Endothelial cell of hepatic sinusoid (primary cell): ENCODE data around the gene ZNF341.
"Not testable (repeated sequence)": the region's sequence is repeated elsewhere in the genome, so short reads cannot be mapped to it uniquely, and the experiment has no call there.

Source experiments
- in situ Hi-C: cut with HindIII; loops from 2 replicates; pipeline ENCODE4 v1.10.0; 2017; ENCODE audit warnings: low sequenced_read_pairs

The ZNF341 gene

GRCh38 chr20:33731693-33732165 is at the start of gene ZNF341:
Gene ZNF341 (plus strand): TSS chr20:33731996. CDS start chr20:33732022, 26 bp downstream.
- in situ Hi-C loops, result no loop called here

GRCh38 chr20:33684533-33685327 is 47.1 kb upstream of the ZNF341 start:
- in situ Hi-C loops, result loop anchor here (5.0 kb wide), 1 partner anchor 38 kb away; the partner anchor contains the start of gene PXMP4

DNA sequence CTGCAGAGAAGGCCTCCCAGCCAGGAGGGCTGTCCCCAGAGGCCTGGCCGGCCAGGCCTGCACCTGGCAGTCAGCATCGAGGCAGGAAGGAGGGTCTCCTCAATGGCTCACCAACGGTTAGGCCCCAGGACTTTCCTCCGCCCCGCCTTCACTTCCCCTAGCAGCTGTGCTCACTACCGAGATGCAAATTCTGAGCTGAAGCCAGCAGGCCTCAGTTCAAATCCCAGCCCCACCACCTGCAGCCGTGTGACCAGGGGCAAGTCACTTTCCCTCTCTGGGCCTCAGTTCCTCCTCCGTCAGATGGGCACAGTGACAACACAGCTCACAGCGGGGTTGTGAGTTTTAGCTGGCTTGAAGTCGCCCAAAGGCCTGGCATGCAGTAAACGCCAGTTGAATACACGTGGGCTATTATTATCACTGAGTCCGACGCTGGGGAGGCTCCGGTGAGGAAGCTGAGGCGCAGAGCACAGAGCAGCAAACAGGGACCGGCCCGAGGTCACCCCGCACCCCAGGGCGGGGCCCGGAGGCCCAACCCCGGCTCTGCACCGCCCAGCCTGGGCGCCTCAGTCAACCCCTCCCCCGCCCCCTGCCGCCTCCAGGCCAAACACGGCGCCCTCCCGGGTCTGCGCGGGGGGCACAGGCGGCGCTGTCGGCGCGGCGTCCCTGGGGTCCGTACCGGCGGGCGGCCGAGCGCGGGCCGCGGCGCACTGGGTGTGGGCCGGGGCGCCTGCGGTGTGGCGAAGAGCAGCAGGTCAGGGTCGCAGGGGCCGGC is 46.3 kb upstream of the ZNF341 start:
- in situ Hi-C loops, result loop anchor here (5.0 kb wide), 1 partner anchor 37 kb away; the partner anchor contains the start of gene PXMP4

GRCh38 chr20:33686100-33686983 is 45.5 kb upstream of the ZNF341 start, which contains the start of gene E2F1:
Gene E2F1 (minus strand): TSS chr20:33686385. CDS start chr20:33686264, 121 bp downstream.
- in situ Hi-C loops, result loop anchor here (5.0 kb wide), 1 partner anchor 36 kb away; the partner anchor contains the start of gene PXMP4

DNA sequence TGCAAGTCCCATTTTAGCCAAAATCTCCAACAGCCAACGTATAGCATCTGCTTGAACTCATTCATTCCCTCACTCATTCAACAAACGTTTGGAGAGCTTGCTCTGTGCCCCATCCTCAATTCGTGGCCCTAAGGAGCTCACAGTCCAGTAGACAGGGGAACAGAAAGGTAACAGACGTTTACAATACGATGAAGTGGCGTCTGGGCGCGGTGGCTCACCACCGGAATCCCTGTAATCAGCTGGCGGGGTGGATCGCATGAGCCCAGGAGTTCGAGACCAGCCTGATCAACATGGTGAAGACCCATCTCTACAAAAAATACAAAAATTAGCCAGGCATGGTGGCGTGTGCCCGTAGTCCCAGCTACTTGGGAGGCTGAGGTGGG is 44.8 kb upstream of the ZNF341 start:
- in situ Hi-C loops, result loop anchor here (5.0 kb wide), 1 partner anchor 35 kb away; the partner anchor contains the start of gene PXMP4

- in situ Hi-C loops, result loop anchor here (5.0 kb wide), 1 partner anchor 35 kb away; the partner anchor contains the start of gene PXMP4
These were observed 44.4 kb upstream of the ZNF341 start for GRCh38 chr20:33687370-33687915.

GRCh38 chr20:33687993-33688937 is 43.5 kb upstream of the ZNF341 start:
- in situ Hi-C loops, result loop anchor here (5.0 kb wide), 1 partner anchor 34 kb away; the partner anchor contains the start of gene PXMP4

- in situ Hi-C loops, result loop anchor here (5.0 kb wide), 1 partner anchor 33 kb away; the partner anchor contains the start of gene PXMP4
These were observed 42.8 kb upstream of the ZNF341 start for GRCh38 chr20:33688938-33689424.

- in situ Hi-C loops, result loop anchor here (5.0 kb wide), 1 partner anchor 33 kb away; the partner anchor contains the start of gene PXMP4
These were observed 42.3 kb upstream of the ZNF341 start for GRCh38 chr20:33689493-33689892.

- in situ Hi-C loops, result loop anchor here (5.0 kb wide), 1 partner anchor 32 kb away; the partner anchor contains the start of gene PXMP4
These were observed 41.8 kb upstream of the ZNF341 start for GRCh38 chr20:33689973-33690372.

DNA sequence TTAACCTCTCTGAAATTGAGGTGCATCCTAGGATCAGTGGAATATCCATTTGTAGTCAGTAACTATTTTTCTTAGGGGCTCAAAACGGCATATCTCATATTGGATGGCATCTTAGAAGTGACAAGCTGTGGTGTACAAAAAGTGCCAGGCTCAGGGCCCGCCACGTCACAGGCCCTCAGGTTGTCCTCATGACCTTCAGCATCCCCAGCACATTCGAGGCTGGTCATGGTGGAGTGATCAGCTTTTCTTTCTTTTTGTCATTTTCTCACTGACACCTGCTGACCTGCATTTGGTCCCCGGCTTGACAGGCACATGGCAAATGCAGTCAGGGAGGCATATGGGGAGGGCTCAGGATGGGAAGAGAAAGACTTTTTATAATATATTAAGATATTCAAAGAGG is 38.5 kb upstream of the ZNF341 start:
- in situ Hi-C loops, result no loop called here

- in situ Hi-C loops, result no loop called here
These were observed 37.8 kb upstream of the ZNF341 start for GRCh38 chr20:33693741-33694638.

GRCh38 chr20:33694639-33695012 is 37.2 kb upstream of the ZNF341 start:
- in situ Hi-C loops, result no loop called here

DNA sequence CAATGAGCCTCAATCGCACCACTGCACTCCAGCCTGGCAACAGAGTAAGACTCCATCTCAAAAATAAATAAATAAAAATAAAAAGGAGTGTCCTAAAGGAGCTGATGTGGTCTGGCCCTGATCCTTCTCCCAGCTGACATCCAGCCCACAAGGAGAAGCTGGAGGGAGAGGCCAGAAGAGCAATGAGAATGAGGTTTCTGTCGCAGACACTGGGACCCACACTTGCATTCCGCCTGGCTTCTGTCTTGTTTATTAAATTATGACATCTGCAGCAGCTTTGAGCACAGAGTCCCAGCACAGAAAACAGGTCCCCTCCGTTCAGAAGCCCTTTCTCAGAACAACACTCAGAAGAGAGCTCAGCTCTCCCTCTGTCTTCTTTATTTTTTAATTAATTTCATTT is 35.3 kb upstream of the ZNF341 start:
- in situ Hi-C loops, result no loop called here

DNA sequence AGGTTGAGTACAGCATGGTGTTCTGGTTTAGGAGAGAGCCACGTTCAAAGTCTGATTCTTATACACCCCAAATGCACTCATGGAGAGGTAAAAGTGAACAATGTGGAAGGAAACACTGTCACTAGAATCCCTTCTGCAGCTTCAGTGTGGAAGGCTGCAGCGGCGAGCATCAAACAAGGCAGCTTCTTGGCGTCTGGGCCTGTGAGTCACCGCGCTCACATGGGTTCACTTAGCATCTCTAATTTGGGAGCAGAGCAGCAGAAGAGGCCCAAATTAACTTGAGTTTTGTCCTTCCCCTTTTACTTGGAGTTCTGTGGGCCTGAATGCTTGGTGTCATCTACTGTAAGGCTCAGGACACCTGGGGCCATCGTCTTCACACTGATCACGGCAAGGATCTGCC is 34.7 kb upstream of the ZNF341 start:
- in situ Hi-C loops, result no loop called here

GRCh38 chr20:33698966-33699365 is 32.8 kb upstream of the ZNF341 start:
- in situ Hi-C loops, result not testable (repeated sequence)

GRCh38 chr20:33700696-33701441 is 30.9 kb upstream of the ZNF341 start:
- in situ Hi-C loops, result not testable (repeated sequence)
